Esophagus muscularis mucosa (tissue), 3 donors: ENCODE measurements around the gene LAMB1.

ENCODE experiments used
- POLR2A ChIP-seq: fragments of 450-650 bp; IDR thresholded peaks from one replicate; pipeline ENCODE4 v1.6.1; 2017; ENCODE audit warnings: antibody characterized with exemption, moderate library complexity, mild to moderate bottlenecking, low read depth
- POLR2AphosphoS5 ChIP-seq, 2 donors: sonication (generic); formaldehyde crosslinking; IDR thresholded peaks; one replicate each; pipeline ENCODE4 v1.6.1; 2017; ENCODE audit warnings: antibody characterized with exemption in 2 of 2
- TF ChIP-seq, protein P1 (sequence below), 3 experiments: fragments of 200-600 bp in 2 of 3; fragments of 450-650 bp in 1 of 3; sonication (generic) in 2 of 3; IDR thresholded peaks; one replicate each; pipeline ENCODE4 v1.5.1; 2017 to 2019; ENCODE audit warnings: antibody characterized with exemption in 3 of 3, mild to moderate bottlenecking in 2 of 3, moderate library complexity in 1 of 3

DNA sequence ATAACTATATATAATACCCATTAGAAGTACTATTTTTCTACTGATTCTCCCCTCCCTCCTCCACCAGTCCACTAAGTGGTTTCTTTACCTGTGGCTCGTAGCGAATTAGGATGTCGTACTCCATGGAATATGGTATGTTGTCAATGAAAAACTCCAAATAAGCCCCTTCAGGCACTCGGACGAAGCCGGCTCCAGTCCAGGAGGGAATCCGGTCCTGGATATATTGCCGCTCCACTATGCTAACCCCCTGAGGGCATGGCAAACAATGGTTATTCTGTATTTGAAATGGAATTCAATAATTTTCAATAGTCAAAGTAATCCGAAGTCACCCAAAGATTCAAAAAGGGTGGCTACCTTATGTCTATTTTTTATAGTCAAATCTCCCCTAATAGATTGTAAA is 40.1 kb downstream of the LAMB1 start:
- TF ChIP-seq, protein P1, sequence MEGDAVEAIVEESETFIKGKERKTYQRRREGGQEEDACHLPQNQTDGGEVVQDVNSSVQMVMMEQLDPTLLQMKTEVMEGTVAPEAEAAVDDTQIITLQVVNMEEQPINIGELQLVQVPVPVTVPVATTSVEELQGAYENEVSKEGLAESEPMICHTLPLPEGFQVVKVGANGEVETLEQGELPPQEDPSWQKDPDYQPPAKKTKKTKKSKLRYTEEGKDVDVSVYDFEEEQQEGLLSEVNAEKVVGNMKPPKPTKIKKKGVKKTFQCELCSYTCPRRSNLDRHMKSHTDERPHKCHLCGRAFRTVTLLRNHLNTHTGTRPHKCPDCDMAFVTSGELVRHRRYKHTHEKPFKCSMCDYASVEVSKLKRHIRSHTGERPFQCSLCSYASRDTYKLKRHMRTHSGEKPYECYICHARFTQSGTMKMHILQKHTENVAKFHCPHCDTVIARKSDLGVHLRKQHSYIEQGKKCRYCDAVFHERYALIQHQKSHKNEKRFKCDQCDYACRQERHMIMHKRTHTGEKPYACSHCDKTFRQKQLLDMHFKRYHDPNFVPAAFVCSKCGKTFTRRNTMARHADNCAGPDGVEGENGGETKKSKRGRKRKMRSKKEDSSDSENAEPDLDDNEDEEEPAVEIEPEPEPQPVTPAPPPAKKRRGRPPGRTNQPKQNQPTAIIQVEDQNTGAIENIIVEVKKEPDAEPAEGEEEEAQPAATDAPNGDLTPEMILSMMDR (IDR thresholded peaks at IDR 0.05) = no peak
- no peak for TF ChIP-seq POLR2AphosphoS5 (IDR thresholded peaks at IDR 0.05)
- no peak for TF ChIP-seq POLR2A
